RCC 7860 (cell line): ENCODE results near the gene ZSCAN30.

Experiments used
- DNase-seq: peaks from one replicate; pipeline ENCODE4 v3.0.0-alpha.2; 2015; ENCODE audit warnings: low spot score
- FAIRE-seq: peaks from 2 replicates; lab custom pipeline; 2012; peaks lifted over from hg19 to GRCh38; lab: Jason Lieb, UNC

Gene ZSCAN30

DNA sequence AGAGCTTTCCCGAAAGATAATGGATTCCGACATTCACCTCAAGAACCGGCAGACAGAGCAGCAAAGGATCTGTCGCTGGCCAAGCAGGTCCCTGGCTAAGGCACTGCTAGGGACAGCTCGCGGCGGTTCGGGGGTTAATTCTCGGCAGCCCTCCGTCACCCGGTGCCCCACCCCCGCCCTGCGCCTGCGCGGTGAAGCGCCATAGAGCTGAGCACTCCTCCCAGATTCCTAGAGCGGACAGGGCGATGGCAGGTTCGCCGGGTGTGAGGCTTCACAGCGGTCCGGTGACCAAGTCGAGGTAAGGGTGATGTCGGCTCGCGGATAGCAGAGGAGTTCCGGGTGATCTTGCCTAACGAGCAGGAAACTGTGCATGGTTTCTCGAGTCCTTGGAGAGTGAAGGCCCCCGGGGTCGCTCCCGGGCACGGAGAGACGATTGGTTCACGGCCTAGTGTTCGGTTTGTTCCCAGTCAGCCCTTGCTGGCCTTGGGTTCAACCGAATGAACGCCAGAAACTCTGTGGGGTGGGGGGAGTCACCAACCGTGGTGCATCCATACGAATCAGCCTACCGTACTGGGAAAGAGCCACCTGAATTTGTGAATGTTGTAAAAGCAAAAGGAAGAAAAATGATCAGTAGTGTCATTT, at the start of gene ZSCAN30:
ZSCAN30 (minus strand) TSS at position 136 of the 642 bp plus-strand sequence. CDS start 25,877 bp downstream, outside the sequence.
- FAIRE-seq: peak; percentile 22
- peak; percentile 83 for DNase-seq

DNA sequence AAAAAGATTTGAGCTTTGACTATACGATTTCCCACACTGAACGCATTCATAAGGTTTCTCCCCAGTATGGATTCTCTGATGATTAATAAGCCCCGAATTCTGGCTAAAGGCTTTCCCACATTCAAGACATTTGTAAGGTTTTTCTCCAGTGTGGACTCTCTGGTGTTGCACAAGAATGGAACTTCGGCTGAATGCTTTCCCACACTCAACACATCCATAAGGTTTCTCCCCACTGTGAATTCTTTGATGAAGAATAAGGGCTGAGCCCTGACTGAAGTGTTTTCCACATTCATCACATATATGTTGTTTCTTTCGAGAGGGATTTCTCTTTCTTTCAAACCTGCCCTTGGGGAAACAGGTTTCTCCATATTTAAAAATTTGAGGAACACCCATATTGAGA, 47.3 kb upstream of the ZSCAN30 start:
- FAIRE-seq (no peak), DNase-seq (no peak)

DNA sequence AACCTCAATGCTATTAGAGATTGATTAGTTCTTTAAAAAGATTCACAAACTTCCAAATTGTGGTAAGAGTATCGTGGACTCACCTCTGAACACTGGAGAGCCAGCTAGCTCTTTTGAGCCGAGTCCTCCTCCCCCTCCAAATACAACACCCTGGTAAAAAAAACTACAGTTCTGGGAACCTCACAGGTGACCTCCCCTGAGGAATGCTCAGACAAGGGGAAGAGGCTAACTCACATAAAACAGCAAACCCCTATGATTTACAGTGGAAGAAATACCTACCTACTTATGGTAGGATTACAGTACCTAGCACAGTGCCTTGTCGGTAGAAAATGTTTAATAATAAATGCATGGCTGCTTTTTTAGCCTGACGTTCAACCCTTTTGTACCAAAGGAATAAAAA, 45.8 kb upstream of the ZSCAN30 start:
- FAIRE-seq (no peak), DNase-seq (no peak)

DNA sequence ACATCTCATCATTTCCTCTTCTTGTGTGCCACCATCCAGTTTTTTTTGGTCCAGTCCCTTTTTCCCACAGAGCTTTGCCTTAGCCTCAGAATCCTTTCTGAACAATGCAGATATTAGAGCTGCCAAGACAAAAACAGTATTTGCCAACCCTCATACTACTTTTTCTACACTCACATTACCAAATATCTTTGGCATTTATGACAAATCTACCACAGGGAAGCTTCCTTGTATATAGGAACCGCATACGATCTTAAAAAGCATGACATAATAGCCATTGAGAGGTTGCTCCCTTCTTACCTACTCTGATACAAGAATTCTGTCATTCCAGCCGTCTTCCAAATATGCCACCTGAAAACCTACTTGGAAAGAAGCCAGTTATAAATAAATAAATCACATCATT, 44.8 kb upstream of the ZSCAN30 start:
- FAIRE-seq (no peak), DNase-seq (peak; percentile 9)

DNA sequence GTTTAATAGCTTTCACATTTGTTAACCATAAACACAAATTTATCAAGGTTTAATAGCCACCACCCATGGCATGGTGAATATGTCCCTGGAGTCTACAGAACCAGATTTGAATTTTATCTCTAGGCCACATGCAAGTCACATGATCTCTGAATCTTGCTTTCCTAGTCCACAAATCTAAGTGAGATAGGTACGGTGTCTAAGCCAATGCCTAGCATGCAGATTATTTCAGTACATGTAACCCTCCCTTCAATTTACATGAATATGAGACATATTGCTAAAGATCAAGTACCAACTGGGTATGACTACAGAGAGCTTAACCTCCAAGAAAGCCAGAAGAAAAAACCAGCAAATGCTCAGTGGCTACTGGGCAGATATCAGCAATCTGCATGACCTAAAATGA, 44.2 kb upstream of the ZSCAN30 start:
- no peak for FAIRE-seq

DNA sequence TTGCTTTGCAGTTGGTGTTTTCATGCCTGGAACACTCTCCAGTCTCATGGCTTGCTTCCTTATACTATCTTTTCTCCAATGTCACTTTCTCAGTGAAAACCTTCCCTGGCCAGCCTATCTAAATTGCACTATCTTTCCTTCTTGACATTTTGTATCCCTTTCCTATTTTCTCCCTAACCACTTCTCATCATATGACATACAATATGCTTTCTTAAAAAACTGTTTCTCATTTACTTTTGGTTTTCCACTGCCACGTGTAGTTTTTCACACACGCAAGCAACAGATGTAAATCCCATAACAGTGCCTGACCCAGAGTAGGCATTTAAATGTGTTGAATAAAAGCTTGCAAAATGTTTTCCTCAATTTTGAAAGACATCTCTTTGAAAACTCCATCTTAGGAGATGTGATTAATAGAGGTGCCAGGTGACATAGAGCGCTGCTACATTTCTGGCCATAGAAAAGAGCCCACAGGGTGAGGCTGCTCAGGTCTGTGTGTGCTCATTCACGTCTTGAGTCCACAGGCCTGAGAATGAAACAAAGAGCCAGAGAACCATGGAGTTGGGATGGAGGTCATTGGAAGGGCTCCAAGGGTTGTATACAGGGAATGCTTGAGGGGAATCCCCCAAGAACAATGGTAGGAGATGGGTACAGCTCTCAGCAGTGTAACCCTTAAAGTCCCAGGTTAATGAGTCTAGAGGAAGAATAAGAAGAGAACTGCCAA, 41.5 kb upstream of the ZSCAN30 start:
- DNase-seq: no peak
- FAIRE-seq: no peak

More for the DNA sequence above, 44.2 kb upstream of the ZSCAN30 start:
- DNase-seq: no peak

DNA sequence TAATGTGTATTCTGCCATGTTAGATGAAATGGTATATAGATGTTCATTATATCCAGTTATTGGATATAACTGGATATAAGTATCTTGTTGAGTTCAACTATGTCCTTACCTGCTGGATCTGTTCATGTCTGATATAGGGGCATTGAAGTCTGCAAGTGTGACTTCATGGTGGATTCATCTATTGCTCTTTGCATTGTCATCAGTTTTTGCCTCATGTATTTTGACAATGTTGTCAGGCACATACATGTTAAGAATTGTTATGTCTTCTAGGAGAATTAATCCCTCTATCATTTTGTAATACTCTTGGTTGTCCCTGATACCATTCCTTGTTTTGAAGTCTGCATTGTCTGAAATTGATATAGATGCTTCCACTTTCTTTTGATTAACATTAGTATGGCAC, 38.8 kb upstream of the ZSCAN30 start:
- DNase-seq: no peak
- no peak for FAIRE-seq

DNA sequence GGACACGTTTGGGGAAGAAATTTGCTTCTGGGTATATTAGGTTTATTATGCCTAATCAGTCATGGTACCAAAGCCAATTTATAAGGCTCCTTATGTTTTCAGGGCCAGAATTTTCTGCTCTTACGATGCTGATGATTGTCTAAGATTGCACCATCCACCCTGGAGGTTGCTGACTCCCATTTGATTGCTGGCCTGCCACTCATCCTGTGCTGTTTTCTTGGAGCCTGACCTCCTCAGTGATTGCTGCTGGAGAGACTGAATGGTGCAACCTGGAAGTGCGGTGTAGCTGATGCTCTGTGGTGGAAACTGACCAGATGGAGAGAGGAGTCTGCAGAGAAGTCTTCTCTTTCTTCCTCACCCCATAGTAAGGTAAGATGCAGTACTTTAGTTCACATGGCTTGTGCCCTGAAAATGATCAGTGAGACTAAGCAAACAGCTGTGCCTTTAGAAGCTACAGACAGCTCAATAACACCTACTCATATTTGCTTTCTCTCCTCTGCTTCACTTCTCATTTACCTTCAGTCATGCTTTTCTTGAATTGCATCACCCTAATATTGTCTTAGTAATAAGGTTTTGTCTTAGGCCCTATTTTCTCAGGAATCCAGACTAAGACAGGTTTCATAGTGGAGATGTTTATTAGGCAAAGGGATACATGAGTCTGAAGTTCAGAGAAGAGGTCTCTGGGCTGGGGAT, 36.8 kb upstream of the ZSCAN30 start:
- FAIRE-seq (no peak), DNase-seq (no peak)

DNA sequence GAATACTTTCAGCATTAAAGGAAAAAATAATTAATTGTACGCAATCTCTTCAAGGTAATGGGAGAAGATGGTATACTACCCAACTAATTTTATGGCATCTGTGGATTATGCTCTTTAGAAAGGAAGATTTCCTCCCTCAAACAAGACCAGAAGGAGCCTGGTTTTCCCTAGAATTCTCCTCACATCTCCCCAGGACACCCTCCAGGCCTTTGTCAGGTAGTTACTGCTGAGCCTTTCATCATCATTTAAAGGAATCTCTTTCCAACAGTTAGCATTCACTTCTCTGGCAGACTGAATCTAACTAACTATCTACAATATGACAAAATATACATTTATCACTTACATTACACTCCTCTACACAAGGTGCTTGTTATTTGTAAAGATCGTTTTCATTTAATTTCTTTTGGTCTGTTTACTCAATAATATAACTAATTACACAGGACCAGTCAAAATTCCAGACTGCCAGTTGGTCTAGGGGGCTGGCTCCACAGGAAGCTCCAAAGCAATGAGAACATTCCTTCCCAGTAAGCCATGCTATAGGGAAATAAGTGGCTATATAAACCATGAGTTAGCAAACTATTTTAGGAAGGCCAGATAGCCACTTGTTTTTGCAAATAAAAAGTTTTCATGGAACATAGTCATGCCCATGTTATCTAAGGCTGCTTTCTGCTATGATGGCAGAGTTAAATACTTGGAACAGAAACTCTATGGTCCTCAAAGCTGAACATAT, 35.1 kb upstream of the ZSCAN30 start:
- FAIRE-seq: no peak
- no peak for DNase-seq

DNA sequence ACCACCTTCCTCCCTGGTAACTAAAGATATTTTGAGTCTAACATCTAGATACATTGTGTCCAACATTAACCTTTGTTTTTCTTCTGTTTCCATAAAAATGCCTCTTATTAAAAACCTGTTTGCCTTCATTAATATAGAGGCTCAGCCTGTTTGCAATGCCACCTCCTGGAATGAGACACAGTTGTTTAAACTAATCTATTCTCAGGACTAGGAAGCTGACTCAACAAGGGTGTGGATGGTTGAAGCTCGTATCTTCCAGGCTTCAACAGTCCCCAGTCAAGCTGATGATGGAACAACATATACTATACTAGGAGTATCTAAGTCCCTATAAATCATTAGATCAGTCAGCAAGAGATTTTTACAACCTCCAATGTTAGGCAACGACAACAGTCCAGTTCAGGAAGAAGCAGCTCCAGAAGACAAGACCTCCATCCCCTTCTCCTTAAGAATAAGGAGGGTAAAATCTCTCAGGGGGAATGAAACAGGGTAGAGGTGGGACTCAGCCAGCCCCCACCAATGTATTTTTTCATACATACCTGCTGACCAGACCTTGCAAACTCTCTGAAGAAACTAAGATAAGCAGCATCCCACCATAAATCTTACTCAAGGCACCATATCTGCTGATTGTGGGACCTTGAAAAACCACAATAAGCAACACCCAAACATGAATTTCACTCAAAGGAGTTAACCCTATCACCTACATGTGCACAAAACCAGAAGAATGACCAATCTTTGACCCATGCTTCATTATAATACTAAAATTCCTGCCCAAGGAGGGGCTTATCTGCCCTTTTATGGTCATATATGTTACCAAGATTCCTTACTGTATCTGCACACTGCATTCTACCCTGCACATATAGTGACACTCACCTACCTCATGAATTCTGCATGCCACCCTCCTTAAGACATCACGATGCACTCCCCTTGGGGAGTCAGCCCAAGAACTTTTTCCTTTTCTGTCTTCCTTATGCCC, 32.7 kb upstream of the ZSCAN30 start:
- no peak for FAIRE-seq

DNA sequence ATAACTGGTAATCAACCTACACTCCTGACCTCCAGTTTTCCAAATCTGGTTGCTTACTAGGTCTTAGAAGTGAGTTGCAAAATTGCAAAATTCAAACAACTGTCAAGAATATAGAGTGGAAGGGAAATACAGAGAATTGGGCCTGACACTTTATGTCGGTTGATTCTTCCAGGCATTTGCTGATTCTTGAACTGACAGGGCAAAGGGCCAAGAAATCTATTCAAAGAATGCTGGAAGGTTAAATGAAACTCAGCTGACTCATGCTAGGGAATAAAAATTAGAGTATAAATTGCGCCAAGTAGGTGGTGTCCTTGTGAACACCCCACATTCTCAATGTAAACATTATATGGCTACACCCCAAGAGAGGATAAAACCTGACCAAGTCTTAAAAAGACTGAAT, 21.5 kb upstream of the ZSCAN30 start:
- FAIRE-seq (no peak), DNase-seq (no peak)

More for the DNA sequence above, 32.7 kb upstream of the ZSCAN30 start:
- DNase-seq: no peak

DNA sequence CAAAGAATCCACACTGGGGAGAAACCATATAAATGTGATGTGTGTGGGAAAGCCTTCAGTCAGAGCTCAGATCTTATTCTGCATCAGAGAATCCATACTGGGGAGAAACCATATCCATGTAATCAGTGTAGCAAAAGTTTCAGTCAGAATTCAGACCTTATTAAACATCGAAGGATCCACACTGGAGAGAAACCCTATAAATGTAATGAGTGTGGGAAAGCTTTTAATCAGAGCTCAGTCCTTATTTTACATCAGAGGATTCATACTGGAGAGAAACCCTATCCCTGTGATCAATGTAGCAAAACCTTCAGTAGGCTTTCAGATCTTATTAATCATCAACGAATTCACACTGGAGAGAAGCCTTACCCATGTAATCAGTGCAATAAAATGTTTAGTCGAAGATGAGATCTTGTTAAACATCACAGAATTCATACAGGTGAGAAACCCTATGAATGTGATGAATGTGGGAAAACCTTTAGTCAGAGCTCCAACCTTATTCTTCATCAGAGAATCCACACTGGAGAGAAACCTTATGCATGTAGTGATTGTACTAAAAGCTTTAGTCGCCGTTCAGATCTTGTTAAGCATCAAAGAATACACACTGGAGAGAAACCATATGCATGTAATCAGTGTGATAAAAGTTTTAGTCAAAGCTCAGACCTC, 16.7 kb upstream of the ZSCAN30 start:
- FAIRE-seq (no peak), DNase-seq (no peak)

DNA sequence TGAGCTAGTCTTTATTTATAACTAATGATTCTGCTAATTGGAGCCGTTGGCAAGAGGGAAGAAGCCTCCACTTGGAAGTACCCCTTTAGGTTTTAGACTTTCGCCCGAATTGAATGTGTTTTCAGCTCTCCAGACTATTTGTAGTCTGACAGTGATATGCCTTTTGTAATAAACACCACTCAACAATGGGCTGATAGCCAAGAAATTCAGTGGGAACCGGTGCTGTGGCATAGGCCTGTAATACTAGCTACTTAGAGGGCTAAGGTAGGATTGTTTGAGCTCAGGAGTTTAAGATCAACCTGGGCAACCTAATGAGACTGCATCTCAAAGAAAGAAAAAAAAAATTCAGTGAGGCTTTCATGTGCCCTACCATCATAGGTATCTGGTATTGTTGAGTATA, 13.6 kb upstream of the ZSCAN30 start:
- no peak for FAIRE-seq
- no peak for DNase-seq

DNA sequence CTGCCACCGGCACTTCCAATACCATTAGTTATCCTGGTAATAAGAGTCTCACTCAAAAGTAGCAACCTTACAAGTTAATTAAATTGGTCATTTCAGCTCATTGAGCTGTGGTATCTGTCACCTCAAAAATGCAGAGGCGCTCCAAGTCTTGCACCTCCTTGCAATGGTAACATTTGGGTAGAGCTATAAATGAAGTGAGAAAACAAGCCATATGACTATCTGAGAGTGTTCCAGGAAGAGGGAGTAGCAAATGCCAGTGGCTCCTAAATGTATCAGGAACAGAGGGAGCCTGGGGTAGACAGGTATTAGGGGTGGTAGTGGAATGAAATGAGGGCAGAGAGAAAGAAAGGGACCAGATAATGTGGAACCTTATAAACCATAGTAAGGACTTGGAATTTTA, 6.0 kb upstream of the ZSCAN30 start:
- DNase-seq: no peak
- FAIRE-seq: no peak

DNA sequence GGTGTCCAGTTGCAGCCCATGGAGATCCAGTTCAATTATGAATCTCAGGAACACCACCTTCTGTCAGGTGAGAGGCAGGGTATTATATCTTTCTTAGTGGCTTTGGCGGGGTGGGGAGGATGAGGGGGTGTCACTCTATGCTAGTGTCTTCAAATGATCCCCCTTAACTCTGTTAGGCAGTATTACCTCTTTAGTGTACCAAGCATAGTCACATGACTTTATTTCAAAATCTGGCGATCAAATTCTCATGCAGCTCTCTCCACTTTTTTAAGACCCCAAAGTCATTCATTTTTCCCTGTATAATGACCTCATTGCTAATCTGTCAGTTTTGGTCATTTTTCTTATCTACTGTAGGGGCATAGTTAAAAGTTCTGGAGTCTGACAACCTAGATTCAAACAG, 1.1 kb upstream of the ZSCAN30 start:
- FAIRE-seq (no peak), DNase-seq (no peak)

DNA sequence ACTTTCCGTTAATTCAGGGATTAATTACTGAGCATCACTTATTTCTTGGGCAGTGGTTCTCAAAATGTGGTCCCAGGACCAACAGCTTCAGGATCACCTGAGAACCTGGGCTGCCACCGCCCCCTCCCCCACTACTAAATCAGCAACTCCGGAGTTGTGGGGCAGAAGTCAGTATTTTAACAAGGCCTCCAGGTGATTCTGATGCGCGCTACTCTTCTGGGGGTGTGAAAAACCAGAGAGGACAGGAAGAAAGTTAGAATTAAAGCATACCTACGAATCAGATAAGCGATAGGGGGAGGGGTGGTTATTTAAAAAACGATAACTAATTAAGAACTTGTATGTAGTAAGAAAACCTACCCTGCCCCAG, 319 bp downstream of the ZSCAN30 start:
- FAIRE-seq: no peak

DNA sequence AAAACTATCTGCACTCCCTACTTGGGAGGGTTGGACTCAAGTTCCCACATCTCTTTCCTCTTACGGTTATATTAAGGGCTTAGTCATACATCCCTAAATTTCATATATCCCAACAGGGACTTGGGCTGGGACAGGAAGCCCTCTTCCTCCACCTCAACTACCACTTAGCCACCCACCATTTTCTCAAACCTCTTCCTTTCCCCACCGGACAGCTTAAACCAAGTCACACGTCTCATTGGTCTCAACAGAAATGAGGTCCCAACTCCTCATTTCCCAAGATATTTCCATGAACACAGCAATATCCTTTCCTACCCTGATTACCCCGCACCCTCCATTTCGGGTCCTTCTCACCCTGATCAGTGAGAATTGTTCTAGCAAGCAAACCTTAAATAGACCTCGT, 736 bp downstream of the ZSCAN30 start:
- no peak for DNase-seq
- FAIRE-seq: no peak

More for the DNA sequence above, 319 bp downstream of the ZSCAN30 start:
- DNase-seq: no peak

DNA sequence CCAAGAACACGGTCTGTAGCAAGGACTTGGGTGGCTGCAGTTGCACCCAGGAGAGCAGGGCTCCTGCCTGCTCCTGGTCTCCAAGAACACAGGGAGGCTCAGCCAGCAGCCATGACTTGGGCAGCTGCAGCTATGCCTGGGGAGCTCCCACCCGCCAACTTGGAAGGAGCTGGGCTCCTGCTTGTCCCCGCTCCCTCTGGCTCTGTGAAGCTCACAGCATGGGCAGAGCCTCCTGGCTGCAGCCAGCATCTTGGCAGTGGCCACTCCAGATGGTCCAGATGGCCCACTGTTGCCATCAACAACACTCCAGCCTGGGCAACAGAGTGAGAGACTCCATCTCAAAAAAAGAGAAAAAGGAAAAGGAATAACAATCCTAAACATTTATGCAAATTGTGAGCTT, 5.2 kb downstream of the ZSCAN30 start:
- FAIRE-seq: no peak

DNA sequence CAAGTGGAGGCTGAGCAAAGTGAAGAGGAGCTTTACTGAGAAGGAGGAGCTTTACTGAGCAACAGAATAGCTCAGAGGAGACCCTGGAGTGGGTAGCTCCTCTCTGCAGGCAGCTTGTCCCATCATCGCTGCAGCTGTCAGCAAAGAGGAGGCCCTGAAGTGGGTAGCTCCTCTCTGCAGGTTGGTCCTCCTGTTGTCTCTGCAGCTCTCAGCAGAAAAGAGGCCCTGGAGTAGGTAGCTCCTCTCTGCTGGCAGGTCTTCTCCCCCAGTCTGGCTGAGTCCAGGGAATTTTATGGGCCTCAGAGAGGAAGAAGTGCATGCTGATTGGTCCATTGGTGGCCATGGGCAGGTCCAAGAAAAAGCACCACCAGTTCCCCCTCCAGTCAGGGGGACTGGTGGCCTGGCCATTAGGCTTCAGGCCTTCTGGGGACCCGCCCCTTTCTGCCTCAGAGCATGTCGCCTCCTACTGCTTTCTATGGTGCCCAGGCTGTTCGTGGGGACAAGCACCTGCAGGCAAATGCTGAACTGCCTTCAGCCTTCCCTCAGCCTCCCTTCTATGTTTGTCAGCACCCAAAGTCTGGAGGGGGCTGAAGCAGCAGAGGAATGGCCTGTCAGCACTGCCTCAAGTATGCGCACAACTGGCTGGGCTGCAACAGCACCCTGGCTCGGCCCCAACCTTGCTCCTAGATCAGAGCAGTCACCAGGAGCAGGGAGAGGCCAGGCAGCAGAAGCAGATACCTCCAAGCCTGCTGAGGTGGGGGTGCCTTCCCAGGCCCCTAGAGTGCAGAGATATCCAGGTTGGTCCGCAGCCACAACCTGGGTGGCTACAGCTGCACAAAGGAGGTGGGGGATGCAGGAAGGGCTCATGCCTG, 5.9 kb downstream of the ZSCAN30 start:
- FAIRE-seq (no peak), DNase-seq (no peak)

More for the DNA sequence above, 5.2 kb downstream of the ZSCAN30 start:
- DNase-seq: no peak
